VCaP (cell line): ENCODE results near the gene BMERB1.

ENCODE experiments used
- H3K27ac ChIP-seq: fragments of 450-650 bp; 2 replicates; pipeline ENCODE4 v1.5.1; 2017
- CTCF ChIP-seq: fragments of 450-650 bp; conservative IDR thresholded peaks from 2 replicates; pipeline ENCODE4 v1.5.1; 2017; ENCODE audit warnings: mild to moderate bottlenecking, moderate library complexity

The BMERB1 gene

GRCh38 chr16:15510992-15511391, 76.6 kb downstream of the BMERB1 start:
- no peak for TF ChIP-seq CTCF
- H3K27ac ChIP-seq: no peak overlapping the region

- H3K27ac ChIP-seq: no peak overlapping the region
- no peak for TF ChIP-seq CTCF
Observed at GRCh38 chr16:15511759-15512487, 77.5 kb downstream of the BMERB1 start.

- TF ChIP-seq CTCF: no peak
- no peak overlapping the region for H3K27ac ChIP-seq
Observed at GRCh38 chr16:15513156-15513555, 78.8 kb downstream of the BMERB1 start.

- TF ChIP-seq CTCF: no peak
- H3K27ac ChIP-seq: no peak overlapping the region
Observed at GRCh38 chr16:15515992-15516391, 81.6 kb downstream of the BMERB1 start.

GRCh38 chr16:15516609-15517008, 82.2 kb downstream of the BMERB1 start:
- no peak for TF ChIP-seq CTCF
- no peak overlapping the region for H3K27ac ChIP-seq

- TF ChIP-seq CTCF: no peak
- H3K27ac ChIP-seq: peak overlapping the region; percentile 31
Observed at GRCh38 chr16:15517743-15518377, 83.5 kb downstream of the BMERB1 start.

GRCh38 chr16:15518381-15519351, 84.3 kb downstream of the BMERB1 start:
- TF ChIP-seq CTCF: no peak
- H3K27ac ChIP-seq: peak overlapping the region; percentile 31
